ENCODE data around the gene FHOD3. TPM values are rescaled to one million over a fixed set of nuclear protein-coding genes. Genes with fewer than 3 reads are reported as not detected.

The FHOD3 gene
- total and polyA plus RNA-seq, 2 of the 8 experiments (the other 6 are each of a cell fraction or from before 2014, with no cell fraction given) = 9.7 to 10.5 TPM

GRCh38 chr18:36693931-36694620, 396.6 kb downstream of the FHOD3 start (continued):
- TF ChIP-seq CHD7 (IDR thresholded peaks at IDR 0.05; ENCODE audit: insufficient replicate concordance, low read length) (no peak), CEBPB (IDR thresholded peaks at IDR 0.05; ENCODE audit: low read depth, low read length) (no peak), CTBP2 (IDR thresholded peaks at IDR 0.05; ENCODE audit: borderline replicate concordance, insufficient read depth, insufficient read length, low read length) (no peak), GABPA (IDR thresholded peaks at IDR 0.05; ENCODE audit: borderline replicate concordance, insufficient read depth, low read length) (no peak), SP4 (IDR thresholded peaks at IDR 0.05; ENCODE audit: low read length) (no peak), BCL11A (IDR thresholded peaks at IDR 0.05; ENCODE audit: low read depth in 2 of 2, low read length in 2 of 2) (no peak), SIRT6 (IDR thresholded peaks at IDR 0.05; ENCODE audit: low read length) (no peak), NANOG (IDR thresholded peaks at IDR 0.05; ENCODE audit: insufficient read depth, low read depth, low read length, poor library complexity, severe bottlenecking) (no peak), HDAC6 (IDR thresholded peaks at IDR 0.05; ENCODE audit: low read depth, low read length) (no peak), SIX5 (IDR thresholded peaks at IDR 0.05; ENCODE audit: low read depth, low read length) (no peak), ZNF274 (IDR thresholded peaks at IDR 0.05; ENCODE audit: borderline replicate concordance, extremely low read depth, low read length) (no peak)
